VCaP (cell line): Measurements from ENCODE around the gene SNX24.

Source experiments
- H3K27ac ChIP-seq: fragments of 450-650 bp; 2 replicates; pipeline ENCODE4 v1.5.1; 2017
- CTCF ChIP-seq: fragments of 450-650 bp; conservative IDR thresholded peaks from 2 replicates; pipeline ENCODE4 v1.5.1; 2017; ENCODE audit warnings: mild to moderate bottlenecking, moderate library complexity

The SNX24 gene

GRCh38 chr5:122936088-122936487 lies 90.7 kb downstream of the SNX24 start:
- TF ChIP-seq CTCF = no peak
- H3K27ac ChIP-seq = no peak overlapping the region

- H3K27ac ChIP-seq = no peak overlapping the region
- no peak for TF ChIP-seq CTCF
These were observed 92.5 kb downstream of the SNX24 start for GRCh38 chr5:122937914-122938313.

GRCh38 chr5:122940890-122941289 lies 95.5 kb downstream of the SNX24 start:
- no peak overlapping the region for H3K27ac ChIP-seq
- TF ChIP-seq CTCF = no peak

- no peak overlapping the region for H3K27ac ChIP-seq
- TF ChIP-seq CTCF = no peak
These were observed 96.3 kb downstream of the SNX24 start for GRCh38 chr5:122941737-122942136.

- no peak overlapping the region for H3K27ac ChIP-seq
- no peak for TF ChIP-seq CTCF
These were observed 96.9 kb downstream of the SNX24 start for GRCh38 chr5:122942164-122942914.

- no peak overlapping the region for H3K27ac ChIP-seq
- TF ChIP-seq CTCF = no peak
These were observed 97.8 kb downstream of the SNX24 start for GRCh38 chr5:122943050-122943698.

GRCh38 chr5:122944051-122944450 lies 98.6 kb downstream of the SNX24 start:
- TF ChIP-seq CTCF = no peak
- H3K27ac ChIP-seq = no peak overlapping the region
